Measurements from ENCODE around the gene RNF208. TPM values are rescaled to one million over a fixed set of nuclear protein-coding genes. Genes with fewer than 3 reads are reported as not detected.

The RNF208 gene
- total and polyA plus RNA-seq, 4 donors, result 0.28 to 7.1 (median 2.6) TPM

- TF ChIP-seq TAF1 (conservative IDR thresholded peaks at IDR 0.05) (no peak), NR2F2 (IDR thresholded peaks at IDR 0.05) (no peak), JUND (IDR thresholded peaks at IDR 0.05) (no peak)
- H3K9ac ChIP-seq (ENCODE audit: low read depth in 1 of 2, low read length in 2 of 2), result no peak overlapping the region
- H3K4me3 ChIP-seq (ENCODE audit: low read depth in 1 of 3, low read length in 3 of 3), result no peak overlapping the region
- no peak for DNase-seq (ENCODE audit: low spot score)
- no peaks in the 10 kb centered on the region for H3K9me3 ChIP-seq (ENCODE audit: control insufficient read depth in 4 of 4, low read length in 3 of 4)
- no peaks in the 10 kb centered on the region for H3K36me3 ChIP-seq (ENCODE audit: control insufficient read depth in 4 of 4, insufficient read depth in 3 of 4, low read depth in 1 of 4, low read length in 3 of 4)
- H3K4me1 ChIP-seq (ENCODE audit: control insufficient read depth in 4 of 4, insufficient read depth in 4 of 4, low read length in 3 of 4), result peaks cover 18 to 24% (median 19%) of the 10 kb centered on the region in 4 donors
- H3K27ac ChIP-seq (ENCODE audit: low read depth in 1 of 2, low read length in 2 of 2), result no peak overlapping the region
- peaks cover 5 to 22% (median 11%) of the 10 kb centered on the region in 4 donors for H3K27me3 ChIP-seq (ENCODE audit: control insufficient read depth in 4 of 4, insufficient read depth in 4 of 4, low read length in 3 of 4)
- WGBS, result 46% methylated on average over 14 of the region's 14 CpGs
Measured at GRCh38 chr9:137170486-137171148, 51.4 kb downstream of the RNF208 start.

Other genes with a start within 250 kb of the RNF208 start
Only the 30 nearest of the 32 such genes appear.
- 1 to 10 TPM; 7.3 to 9.0 TPM for gene PAXX, start 229.8 kb downstream of the RNF208 start, total RNA-seq
- gene PAXX, start 229.8 kb downstream of the RNF208 start, polyA plus RNA-seq, result 10 to 100 TPM; 29.4 to 34.1 TPM
- gene CLIC3, start 225.7 kb downstream of the RNF208 start, total RNA-seq, result under 1 TPM; 0.33 to 0.42 TPM
- gene CLIC3, start 225.7 kb downstream of the RNF208 start, polyA plus RNA-seq, result under 1 TPM; 0.38 to 0.83 TPM
- 10 to 100 TPM in 1 of 2 donors, 1 to 10 TPM in 1; 2.9 to 15.2 TPM for gene ABCA2, start 194.0 kb downstream of the RNF208 start, total RNA-seq
- 10 to 100 TPM in 1 of 2 donors, 1 to 10 TPM in 1; 9.5 to 15.1 TPM for gene ABCA2, start 194.0 kb downstream of the RNF208 start, polyA plus RNA-seq
- gene FUT7, start 190.2 kb downstream of the RNF208 start, total RNA-seq, result under 1 TPM; 0.37 to 0.67 TPM
- under 1 TPM in 1 of 2 donors, not detected in 1; 0.14 TPM for gene FUT7, start 190.2 kb downstream of the RNF208 start, polyA plus RNA-seq
- 1 to 10 TPM; 2.7 to 5.6 TPM for gene NPDC1, start 176.1 kb downstream of the RNF208 start, total RNA-seq
- 10 to 100 TPM in 1 of 2 donors, 1 to 10 TPM in 1; 9.0 to 14.5 TPM for gene NPDC1, start 176.1 kb downstream of the RNF208 start, polyA plus RNA-seq
- gene ENTPD2, start 168.2 kb downstream of the RNF208 start, total RNA-seq, result under 1 TPM; 0.09 to 0.25 TPM
- under 1 TPM; 0.17 to 0.40 TPM for gene ENTPD2, start 168.2 kb downstream of the RNF208 start, polyA plus RNA-seq
- 1 to 10 TPM in 1 of 2 donors, under 1 TPM in 1; 0.08 to 1.8 TPM for gene SAPCD2, start 151.7 kb downstream of the RNF208 start, total RNA-seq
- under 1 TPM; 0.06 to 0.38 TPM for gene SAPCD2, start 151.7 kb downstream of the RNF208 start, polyA plus RNA-seq
- 1 to 10 TPM; 1.8 to 2.3 TPM for gene UAP1L1, start 144.7 kb downstream of the RNF208 start, total RNA-seq
- 1 to 10 TPM in 1 of 2 donors, under 1 TPM in 1; 0.35 to 1.6 TPM for gene UAP1L1, start 144.7 kb downstream of the RNF208 start, polyA plus RNA-seq
- 10 to 100 TPM; 19.9 to 31.8 TPM for gene MAN1B1, start 135.3 kb downstream of the RNF208 start, total RNA-seq
- 10 to 100 TPM; 23.2 to 29.7 TPM for gene MAN1B1, start 135.3 kb downstream of the RNF208 start, polyA plus RNA-seq
- gene DPP7, start 107.5 kb downstream of the RNF208 start, total RNA-seq, result 10 to 100 TPM; 25.0 to 38.8 TPM
- 10 to 100 TPM; 62.6 to 71.1 TPM for gene DPP7, start 107.5 kb downstream of the RNF208 start, polyA plus RNA-seq
- gene GRIN1, start 83.1 kb downstream of the RNF208 start, total RNA-seq, result not detected
- gene GRIN1, start 83.1 kb downstream of the RNF208 start, polyA plus RNA-seq, result under 1 TPM in 1 of 2 donors, not detected in 1; 0.05 TPM
- gene LRRC26, start 52.2 kb downstream of the RNF208 start, total RNA-seq, result under 1 TPM in 1 of 2 donors, not detected in 1; 0.17 TPM
- under 1 TPM in 1 of 2 donors, not detected in 1; 0.09 TPM for gene LRRC26, start 52.2 kb downstream of the RNF208 start, polyA plus RNA-seq
- gene TMEM210, start 50.2 kb downstream of the RNF208 start, total RNA-seq, result not detected
- not detected for gene TMEM210, start 50.2 kb downstream of the RNF208 start, polyA plus RNA-seq
- 10 to 100 TPM; 19.4 to 32.6 TPM for gene ANAPC2, start 33.7 kb downstream of the RNF208 start, total RNA-seq
- gene ANAPC2, start 33.7 kb downstream of the RNF208 start, polyA plus RNA-seq, result 10 to 100 TPM in 1 of 2 donors, 1 to 10 TPM in 1; 9.3 to 19.9 TPM
- gene SSNA1, start 33.6 kb downstream of the RNF208 start, total RNA-seq, result 10 to 100 TPM; 29.8 to 37.5 TPM
- gene SSNA1, start 33.6 kb downstream of the RNF208 start, polyA plus RNA-seq, result 10 to 100 TPM; 43.1 to 44.2 TPM
- gene TPRN, start 21.5 kb downstream of the RNF208 start, total RNA-seq, result 10 to 100 TPM in 1 of 2 donors, 1 to 10 TPM in 1; 5.4 to 15.8 TPM
- 10 to 100 TPM in 1 of 2 donors, 1 to 10 TPM in 1; 6.5 to 20.1 TPM for gene TPRN, start 21.5 kb downstream of the RNF208 start, polyA plus RNA-seq
- 10 to 100 TPM; 19.9 to 21.5 TPM for gene TMEM203, start 16.6 kb downstream of the RNF208 start, total RNA-seq
- gene TMEM203, start 16.6 kb downstream of the RNF208 start, polyA plus RNA-seq, result 10 to 100 TPM; 21.4 to 27.5 TPM
- gene NDOR1, start 16.5 kb downstream of the RNF208 start, total RNA-seq, result 1 to 10 TPM; 2.9 to 4.7 TPM
- gene NDOR1, start 16.5 kb downstream of the RNF208 start, polyA plus RNA-seq, result 1 to 10 TPM; 2.5 to 3.5 TPM
- gene CYSRT1, start 2.9 kb upstream of the RNF208 start, total RNA-seq, result under 1 TPM; 0.14 to 0.25 TPM
- gene CYSRT1, start 2.9 kb upstream of the RNF208 start, polyA plus RNA-seq, result under 1 TPM; 0.15 to 0.50 TPM
- not detected for gene RNF224, start 5.3 kb upstream of the RNF208 start, total RNA-seq
- gene RNF224, start 5.3 kb upstream of the RNF208 start, polyA plus RNA-seq, result not detected
- gene SLC34A3, start 8.7 kb upstream of the RNF208 start, total RNA-seq, result not detected
- not detected for gene SLC34A3, start 8.7 kb upstream of the RNF208 start, polyA plus RNA-seq
- 100 to 1,000 TPM; 179 to 191 TPM for gene TUBB4B, start 19.0 kb upstream of the RNF208 start, total RNA-seq
- 100 to 1,000 TPM; 173 to 199 TPM for gene TUBB4B, start 19.0 kb upstream of the RNF208 start, polyA plus RNA-seq
- not detected for gene STPG3, start 29.0 kb upstream of the RNF208 start, total RNA-seq
- gene STPG3, start 29.0 kb upstream of the RNF208 start, polyA plus RNA-seq, result not detected
- 10 to 100 TPM; 16.5 to 19.7 TPM for gene NELFB, start 33.1 kb upstream of the RNF208 start, total RNA-seq
- gene NELFB, start 33.1 kb upstream of the RNF208 start, polyA plus RNA-seq, result 10 to 100 TPM in 1 of 2 donors, 1 to 10 TPM in 1; 4.7 to 24.6 TPM
- gene TOR4A, start 55.5 kb upstream of the RNF208 start, total RNA-seq, result 1 to 10 TPM; 5.0 to 5.1 TPM
- gene TOR4A, start 55.5 kb upstream of the RNF208 start, polyA plus RNA-seq, result 1 to 10 TPM in 1 of 2 donors, under 1 TPM in 1; 0.35 to 3.6 TPM
- 1 to 10 TPM in 1 of 2 donors, under 1 TPM in 1; 0.93 to 1.3 TPM for gene NRARP, start 80.0 kb upstream of the RNF208 start, total RNA-seq
- gene NRARP, start 80.0 kb upstream of the RNF208 start, polyA plus RNA-seq, result under 1 TPM in 1 of 2 donors, not detected in 1; 0.48 TPM
- gene EXD3, start 200.9 kb upstream of the RNF208 start, total RNA-seq, result 1 to 10 TPM; 2.5 to 6.7 TPM
- 1 to 10 TPM; 3.6 to 3.7 TPM for gene EXD3, start 200.9 kb upstream of the RNF208 start, polyA plus RNA-seq
- gene NOXA1, start 201.2 kb upstream of the RNF208 start, total RNA-seq, result 1 to 10 TPM; 1.3 to 2.4 TPM
- 1 to 10 TPM; 2.4 to 3.6 TPM for gene NOXA1, start 201.2 kb upstream of the RNF208 start, polyA plus RNA-seq
- gene ENTPD8, start 219.1 kb upstream of the RNF208 start, total RNA-seq, result 1 to 10 TPM; 1.6 to 4.7 TPM
- gene ENTPD8, start 219.1 kb upstream of the RNF208 start, polyA plus RNA-seq, result 1 to 10 TPM; 5.1 to 6.2 TPM
- gene NSMF, start 237.1 kb upstream of the RNF208 start, total RNA-seq, result 10 to 100 TPM in 1 of 2 donors, 1 to 10 TPM in 1; 1.7 to 12.9 TPM
- 10 to 100 TPM in 1 of 2 donors, 1 to 10 TPM in 1; 4.6 to 13.5 TPM for gene NSMF, start 237.1 kb upstream of the RNF208 start, polyA plus RNA-seq